DOHH2 (cell line): Measurements from ENCODE around the gene GABRG3.

Experiments
- H3F3A ChIP-seq: fragments of 200-600 bp; sonication (generic), shearing (Covaris generic); 2 replicates; pipeline ENCODE4 v1.6.0; 2016; ENCODE audit warnings: antibody characterized with exemption, mild to moderate bottlenecking; ENCODE audit not compliant: control insufficient read depth, insufficient read depth
- H3K27ac ChIP-seq: fragments of 200-600 bp; sonication (generic); 2 replicates; pipeline ENCODE4 v1.5.1; 2014; ENCODE audit warnings: low read depth, mild to moderate bottlenecking, low read length, moderate library complexity
- H3K27me3 ChIP-seq: fragments of 200-600 bp; sonication (generic); 2 replicates; pipeline ENCODE4 v1.6.1; 2014; ENCODE audit warnings: mild to moderate bottlenecking, low read length, mixed read lengths; ENCODE audit not compliant: control insufficient read depth
- H3K36me3 ChIP-seq: fragments of 200-600 bp; sonication (generic); 2 replicates; pipeline ENCODE4 v1.6.1; 2014; ENCODE audit warnings: mild to moderate bottlenecking, low read length, moderate library complexity, mixed read lengths; ENCODE audit not compliant: control insufficient read depth
- H3K4me1 ChIP-seq: fragments of 200-600 bp; sonication (generic); 2 replicates; pipeline ENCODE4 v1.6.1; 2014; ENCODE audit warnings: mild to moderate bottlenecking, low read length, mixed read lengths; ENCODE audit not compliant: control insufficient read depth
- H3K4me2 ChIP-seq: fragments of 200-600 bp; sonication (generic); 2 replicates; pipeline ENCODE4 v1.6.0; 2014; ENCODE audit warnings: mild to moderate bottlenecking, low read length, moderate library complexity
- H3K4me3 ChIP-seq: fragments of 200-600 bp; sonication (generic); 2 replicates; pipeline ENCODE4 v1.5.1; 2014; ENCODE audit warnings: mild to moderate bottlenecking, low read length, mixed read lengths
- H3K79me2 ChIP-seq: fragments of 200-600 bp; sonication (generic); 2 replicates; pipeline ENCODE4 v1.6.1; 2014; ENCODE audit warnings: mild to moderate bottlenecking, low read length, mixed read lengths; ENCODE audit not compliant: control insufficient read depth
- H3K9me2 ChIP-seq: fragments of 200-600 bp; sonication (generic); replicated peaks from 2 replicates; pipeline ENCODE4 v1.6.1; 2014; ENCODE audit warnings: mild to moderate bottlenecking, low read length, mixed read lengths; ENCODE audit not compliant: control insufficient read depth
- H3K9me3 ChIP-seq: fragments of 200-600 bp; sonication (generic); 2 replicates; pipeline ENCODE4 v1.6.1; 2014; ENCODE audit warnings: antibody characterized with exemption, low read length, mixed read lengths; ENCODE audit not compliant: control insufficient read depth, insufficient read depth
- H4K20me1 ChIP-seq: fragments of 200-600 bp; sonication (generic); 2 replicates; pipeline ENCODE4 v1.6.0; 2014; ENCODE audit warnings: low read depth, mild to moderate bottlenecking, antibody characterized with exemption, low read length, moderate library complexity; ENCODE audit not compliant: control insufficient read depth, insufficient read depth
- CTCF ChIP-seq: fragments of 200-600 bp; sonication (generic); IDR thresholded peaks from one replicate; pipeline ENCODE4 v1.5.1; 2014; ENCODE audit warnings: antibody characterized with exemption, mild to moderate bottlenecking, low read depth, low read length; ENCODE audit not compliant: poor library complexity, severe bottlenecking
- EZH2phosphoT487 ChIP-seq: fragments of 200-600 bp; sonication (generic); IDR thresholded peaks from 2 replicates; pipeline ENCODE4 v1.6.1; 2017; ENCODE audit warnings: borderline replicate concordance, mild to moderate bottlenecking, antibody characterized with exemption, low read length, moderate library complexity, mixed read lengths

The GABRG3 gene

GRCh38 chr15:27027229-27027628 is 56.2 kb downstream of the GABRG3 start:
- no peaks in the 10 kb centered on the region for H3K9me2 ChIP-seq
- no peaks in the 10 kb centered on the region for H3K27me3 ChIP-seq
- H3K9me3 ChIP-seq, result no peaks in the 10 kb centered on the region
- no peak for TF ChIP-seq CTCF
- TF ChIP-seq EZH2phosphoT487, result no peak
- no peaks in the 10 kb centered on the region for H4K20me1 ChIP-seq
- no peak overlapping the region for H3K27ac ChIP-seq
- H3K4me3 ChIP-seq, result no peak overlapping the region
- no peaks in the 10 kb centered on the region for H3K36me3 ChIP-seq
- no peaks in the 10 kb centered on the region for H3F3A ChIP-seq
- no peaks in the 10 kb centered on the region for H3K4me1 ChIP-seq
- H3K79me2 ChIP-seq, result no peaks in the 10 kb centered on the region
- H3K4me2 ChIP-seq, result no peak overlapping the region

GRCh38 chr15:27028858-27029477 is 58.0 kb downstream of the GABRG3 start:
- TF ChIP-seq CTCF (no peak), EZH2phosphoT487 (no peak)

GRCh38 chr15:27036210-27036609 is 65.2 kb downstream of the GABRG3 start:
- Histone ChIP-seq H3K4me2 (no peak overlapping the region), H3K27me3 (no peaks in the 10 kb centered on the region), H3K4me1 (no peaks in the 10 kb centered on the region), H3K9me2 (no peaks in the 10 kb centered on the region), H3K9me3 (no peaks in the 10 kb centered on the region; the same call in 1 of the 2 replicates), H3K79me2 (no peaks in the 10 kb centered on the region), H3K4me3 (no peak overlapping the region), H3K36me3 (no peaks in the 10 kb centered on the region), H3F3A (no peaks in the 10 kb centered on the region), H4K20me1 (no peaks in the 10 kb centered on the region), H3K27ac (no peak overlapping the region)
- TF ChIP-seq EZH2phosphoT487 (no peak), CTCF (no peak)

More at GRCh38 chr15:27028858-27029477, 58.0 kb downstream of the GABRG3 start:
- H3K4me3 ChIP-seq, result no peak overlapping the region
- H4K20me1 ChIP-seq, result no peaks in the 10 kb centered on the region
- no peaks in the 10 kb centered on the region for H3K4me1 ChIP-seq
- no peaks in the 10 kb centered on the region for H3K9me3 ChIP-seq
- no peaks in the 10 kb centered on the region for H3F3A ChIP-seq
- H3K27ac ChIP-seq, result no peak overlapping the region
- no peak overlapping the region for H3K4me2 ChIP-seq
- H3K27me3 ChIP-seq, result no peaks in the 10 kb centered on the region
- H3K9me2 ChIP-seq, result no peaks in the 10 kb centered on the region
- H3K36me3 ChIP-seq, result no peaks in the 10 kb centered on the region
- no peaks in the 10 kb centered on the region for H3K79me2 ChIP-seq

DNA sequence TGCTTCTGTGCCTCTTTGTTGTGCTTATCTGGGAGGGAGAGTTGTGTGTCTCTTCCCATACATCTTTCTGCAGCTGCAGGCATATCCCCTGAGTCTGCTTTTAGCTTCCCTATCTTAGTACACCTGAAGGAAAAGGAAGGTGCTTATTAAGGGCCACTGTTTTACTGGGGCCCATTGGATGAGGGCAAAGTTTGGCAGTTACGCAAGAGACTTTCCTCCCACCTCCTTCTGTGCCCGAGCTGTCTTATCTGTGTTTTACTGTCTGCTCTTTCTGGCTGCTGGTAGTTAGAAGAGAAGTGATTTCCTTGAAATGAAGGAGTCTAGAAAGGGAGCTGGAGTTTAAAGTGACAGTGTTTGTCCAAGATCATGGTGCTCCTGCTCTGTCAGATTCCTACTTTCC is 66.5 kb downstream of the GABRG3 start:
- no peaks in the 10 kb centered on the region for H3K4me1 ChIP-seq
- H4K20me1 ChIP-seq, result no peaks in the 10 kb centered on the region
- no peak overlapping the region for H3K4me3 ChIP-seq
- H3K27me3 ChIP-seq, result no peaks in the 10 kb centered on the region
- no peaks in the 10 kb centered on the region for H3K79me2 ChIP-seq
- TF ChIP-seq EZH2phosphoT487, result no peak
- TF ChIP-seq CTCF, result no peak
- no peaks in the 10 kb centered on the region; the same call in 1 of the 2 replicates for H3K9me3 ChIP-seq
- no peaks in the 10 kb centered on the region for H3F3A ChIP-seq
- H3K36me3 ChIP-seq, result no peaks in the 10 kb centered on the region
- no peak overlapping the region for H3K4me2 ChIP-seq
- H3K27ac ChIP-seq, result no peak overlapping the region
- H3K9me2 ChIP-seq, result no peaks in the 10 kb centered on the region
